ENCODE data around the gene FTSJ1.

Gene FTSJ1

GRCh38 chrX:48471504-48471903, 4.5 kb upstream of the FTSJ1 start:
- FAIRE-seq, result no peak

- FAIRE-seq, result no peak
Observed at GRCh38 chrX:48472225-48472624, 3.8 kb upstream of the FTSJ1 start.

- no peak for FAIRE-seq
Observed at GRCh38 chrX:48472851-48473703, 2.9 kb upstream of the FTSJ1 start.

- no peak for FAIRE-seq
Observed at GRCh38 chrX:48473704-48473990, 2.4 kb upstream of the FTSJ1 start.

- FAIRE-seq, result no peak
Observed at GRCh38 chrX:48474127-48474526, 1.9 kb upstream of the FTSJ1 start.

GRCh38 chrX:48474581-48474980, 1.4 kb upstream of the FTSJ1 start:
- no peak for FAIRE-seq

GRCh38 chrX:48475296-48475695, 703 bp upstream of the FTSJ1 start:
- FAIRE-seq, result no peak

- FAIRE-seq, result no peak
Observed at GRCh38 chrX:48476919-48477318, 920 bp downstream of the FTSJ1 start.

GRCh38 chrX:48477960-48478755, 2.2 kb downstream of the FTSJ1 start:
- FAIRE-seq, result no peak

- FAIRE-seq, result no peak
Observed at GRCh38 chrX:48478806-48479205, 2.8 kb downstream of the FTSJ1 start.

- no peak for FAIRE-seq
Observed at GRCh38 chrX:48480142-48480541, 4.1 kb downstream of the FTSJ1 start.

- no peak for FAIRE-seq
Observed at GRCh38 chrX:48480583-48480982, 4.6 kb downstream of the FTSJ1 start.

- no peak for FAIRE-seq
Observed at GRCh38 chrX:48482526-48482925, 6.5 kb downstream of the FTSJ1 start.

GRCh38 chrX:48487362-48487798, 11.4 kb downstream of the FTSJ1 start:
- FAIRE-seq, result no peak

- FAIRE-seq, result no peak
Observed at GRCh38 chrX:48488034-48488433, 12.0 kb downstream of the FTSJ1 start.

GRCh38 chrX:48489296-48489695, 13.3 kb downstream of the FTSJ1 start:
- no peak for FAIRE-seq

GRCh38 chrX:48489892-48490291, 13.9 kb downstream of the FTSJ1 start:
- no peak for FAIRE-seq

- FAIRE-seq, result no peak
Observed at GRCh38 chrX:48490661-48491060, 14.7 kb downstream of the FTSJ1 start.

- FAIRE-seq, result no peak
Observed at GRCh38 chrX:48491809-48492208, 15.8 kb downstream of the FTSJ1 start.

- no peak for FAIRE-seq
Observed at GRCh38 chrX:48492293-48492910, 16.4 kb downstream of the FTSJ1 start.

- FAIRE-seq, result no peak
Observed at GRCh38 chrX:48493890-48494364, 17.9 kb downstream of the FTSJ1 start.

- FAIRE-seq, result no peak
Observed at GRCh38 chrX:48496660-48497059, 20.7 kb downstream of the FTSJ1 start.

GRCh38 chrX:48497871-48498270, 21.9 kb downstream of the FTSJ1 start:
- no peak for FAIRE-seq

GRCh38 chrX:48498374-48498809, 22.4 kb downstream of the FTSJ1 start:
- no peak for FAIRE-seq
